Neural progenitor cell (in vitro differentiated cells): Measurements from ENCODE around the gene UBE2V1.

Source experiments
- EZH2 ChIP-seq: fragments of 200-600 bp; sonication (generic); IDR thresholded peaks from 2 replicates; pipeline ENCODE4 v1.6.1; 2017; ENCODE audit warnings: antibody characterized with exemption, mild to moderate bottlenecking, moderate library complexity
- TF ChIP-seq, protein P1 (sequence below): fragments of 200-600 bp; sonication (generic); IDR thresholded peaks from 2 replicates; pipeline ENCODE4 v1.5.1; 2017; ENCODE audit warnings: antibody characterized with exemption, mild to moderate bottlenecking

DNA sequence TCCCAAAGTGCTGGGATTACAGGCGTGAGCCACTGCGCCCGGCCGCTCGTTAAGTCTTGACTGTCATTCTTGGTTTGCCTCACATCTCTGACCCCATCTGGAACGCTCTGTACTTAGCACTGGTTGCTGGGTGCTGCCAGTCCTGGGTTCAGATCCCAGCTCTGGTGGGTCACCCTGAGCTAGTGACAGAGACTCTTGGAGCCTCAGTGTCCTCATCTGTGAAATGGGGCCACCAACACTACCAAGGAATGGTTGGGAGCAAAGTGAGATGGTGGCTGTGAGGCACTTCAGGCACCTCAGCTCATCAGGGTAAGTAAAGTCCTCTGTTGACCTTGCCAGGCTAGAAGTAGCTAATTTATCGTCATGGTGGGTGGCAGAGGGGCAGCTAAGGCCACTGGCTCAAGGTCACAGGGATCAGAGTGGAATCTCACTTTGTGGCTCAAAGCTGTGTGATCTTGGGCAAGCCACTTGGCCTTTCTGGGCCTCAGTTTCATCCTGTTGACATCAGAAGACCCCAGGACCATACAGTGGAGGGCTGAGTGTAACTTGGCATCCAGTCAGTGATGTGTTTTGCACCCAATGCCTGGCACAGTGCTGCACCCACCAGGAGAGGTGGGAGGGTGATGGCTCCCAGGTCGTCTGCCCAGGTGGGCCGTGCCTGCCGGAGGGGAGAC lies 46.7 kb downstream of the UBE2V1 start:
- TF ChIP-seq, protein P1, sequence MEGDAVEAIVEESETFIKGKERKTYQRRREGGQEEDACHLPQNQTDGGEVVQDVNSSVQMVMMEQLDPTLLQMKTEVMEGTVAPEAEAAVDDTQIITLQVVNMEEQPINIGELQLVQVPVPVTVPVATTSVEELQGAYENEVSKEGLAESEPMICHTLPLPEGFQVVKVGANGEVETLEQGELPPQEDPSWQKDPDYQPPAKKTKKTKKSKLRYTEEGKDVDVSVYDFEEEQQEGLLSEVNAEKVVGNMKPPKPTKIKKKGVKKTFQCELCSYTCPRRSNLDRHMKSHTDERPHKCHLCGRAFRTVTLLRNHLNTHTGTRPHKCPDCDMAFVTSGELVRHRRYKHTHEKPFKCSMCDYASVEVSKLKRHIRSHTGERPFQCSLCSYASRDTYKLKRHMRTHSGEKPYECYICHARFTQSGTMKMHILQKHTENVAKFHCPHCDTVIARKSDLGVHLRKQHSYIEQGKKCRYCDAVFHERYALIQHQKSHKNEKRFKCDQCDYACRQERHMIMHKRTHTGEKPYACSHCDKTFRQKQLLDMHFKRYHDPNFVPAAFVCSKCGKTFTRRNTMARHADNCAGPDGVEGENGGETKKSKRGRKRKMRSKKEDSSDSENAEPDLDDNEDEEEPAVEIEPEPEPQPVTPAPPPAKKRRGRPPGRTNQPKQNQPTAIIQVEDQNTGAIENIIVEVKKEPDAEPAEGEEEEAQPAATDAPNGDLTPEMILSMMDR = no peak
- no peak for TF ChIP-seq EZH2
